Activated naive CD8-positive, alpha-beta T cell treated with anti-CD3 and anti-CD28 coated beads, Interleukin-2, amount 50 U/mL, for 24 hours (primary cell): ENCODE data around the gene MS4A1.
"Not testable (repeated sequence)": the region's sequence is repeated elsewhere in the genome, so short reads cannot be mapped to it uniquely, and the experiment has no call there.

Source experiments
- ATAC-seq: fragments of 150-1000 bp; cut with Tn5 transposase; one replicate; pipeline ENCODE4 v1.10.0; 2021
- DNase-seq: peaks from one replicate; pipeline ENCODE4 v3.0.0; 2021
- H3K27ac Mint-ChIP-seq: one replicate; pipeline ENCODE4 v1.8.0; 2021; ENCODE audit warnings: mild to moderate bottlenecking, mixed read lengths
- H3K27me3 Mint-ChIP-seq: one replicate; pipeline ENCODE4 v1.8.0; 2021; ENCODE audit warnings: mixed read lengths
- H3K36me3 Mint-ChIP-seq: one replicate; pipeline ENCODE4 v1.8.0; 2021; ENCODE audit warnings: low read depth, mixed read lengths
- H3K4me1 Mint-ChIP-seq: one replicate; pipeline ENCODE4 v1.8.0; 2021; ENCODE audit warnings: mixed read lengths
- H3K4me3 Mint-ChIP-seq: one replicate; pipeline ENCODE4 v1.8.0; 2021; ENCODE audit warnings: mild to moderate bottlenecking, moderate library complexity, mixed read lengths
- H3K9me3 Mint-ChIP-seq: one replicate; pipeline ENCODE4 v1.8.0; 2021; ENCODE audit warnings: mixed read lengths

The MS4A1 gene

GRCh38 chr11:60455531-60456042, at the start of gene MS4A1:
Gene MS4A1, plus strand, starts transcription at chr11:60455847. Its CDS starts 6,528 bp downstream, at chr11:60462375.
- peaks cover 4% of the 10 kb centered on the region for H3K27me3 Mint-ChIP-seq
- H3K4me1 Mint-ChIP-seq = peaks cover 11% of the 10 kb centered on the region
- H3K4me3 Mint-ChIP-seq = peak within 1 kb of the TSS; percentile 61

GRCh38 chr11:60420015-60420414, 35.6 kb upstream of the MS4A1 start:
- H3K36me3 Mint-ChIP-seq = no peaks in the 10 kb centered on the region
- no peak overlapping the region for H3K4me3 Mint-ChIP-seq
- no peak for DNase-seq
- peaks cover 6% of the 10 kb centered on the region for H3K9me3 Mint-ChIP-seq
- H3K27me3 Mint-ChIP-seq = peaks cover 15% of the 10 kb centered on the region
- ATAC-seq = no peak
- no peaks in the 10 kb centered on the region for H3K4me1 Mint-ChIP-seq
- no peak overlapping the region for H3K27ac Mint-ChIP-seq

More at GRCh38 chr11:60455531-60456042, at the start of gene MS4A1:
- Mint-ChIP-seq H3K9me3 (no peaks in the 10 kb centered on the region), H3K27ac (peak within 1 kb of the TSS; percentile 68), H3K36me3 (peaks cover 8% of the 10 kb centered on the region)
- peak; percentile 72 for ATAC-seq
- DNase-seq = no peak

DNA sequence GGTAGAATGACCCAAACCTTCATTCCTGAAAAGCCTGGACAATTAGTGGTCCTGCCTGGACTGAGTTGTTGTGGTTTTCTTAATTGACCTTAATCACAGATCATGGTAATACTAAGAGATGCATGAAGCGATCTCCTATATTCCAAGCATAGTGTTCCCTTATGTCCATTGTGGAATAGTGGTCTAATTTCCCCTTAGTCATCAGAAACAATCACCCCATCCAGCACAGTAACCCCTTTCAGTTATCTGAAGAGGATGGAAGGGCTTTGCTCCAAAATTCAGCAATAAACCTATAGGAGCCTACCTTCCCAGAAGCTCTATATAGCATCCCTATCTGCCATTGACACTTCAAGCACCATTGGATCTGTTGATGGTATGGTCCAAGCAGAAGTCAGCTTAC, 33.0 kb upstream of the MS4A1 start:
- no peaks in the 10 kb centered on the region for H3K4me1 Mint-ChIP-seq
- H3K9me3 Mint-ChIP-seq = peaks cover 6% of the 10 kb centered on the region
- no peak overlapping the region for H3K4me3 Mint-ChIP-seq
- H3K27me3 Mint-ChIP-seq = peaks cover 9% of the 10 kb centered on the region
- DNase-seq = no peak
- no peaks in the 10 kb centered on the region for H3K36me3 Mint-ChIP-seq
- no peak overlapping the region for H3K27ac Mint-ChIP-seq
- no peak for ATAC-seq

DNA sequence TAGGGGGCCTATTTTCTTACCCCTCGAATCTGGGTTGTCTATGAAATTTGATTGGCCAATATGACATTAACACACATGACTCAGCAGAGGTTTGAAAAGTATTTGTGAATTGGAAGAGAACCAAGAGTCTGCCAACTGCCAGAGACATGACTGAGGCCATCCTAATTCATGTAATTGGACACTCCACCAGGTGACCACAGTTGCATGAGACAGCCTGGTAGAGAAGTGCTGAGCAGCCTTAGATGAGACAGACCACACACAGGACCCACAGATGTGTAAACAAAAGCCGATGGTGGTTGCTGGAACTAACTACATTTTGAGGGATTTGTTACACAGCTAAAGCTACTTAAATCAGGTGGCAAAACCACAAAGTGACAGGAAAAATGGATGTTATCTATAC, 27.1 kb upstream of the MS4A1 start:
- ATAC-seq = peak; percentile 24
- Mint-ChIP-seq H3K27me3 (no peaks in the 10 kb centered on the region), H3K4me1 (no peaks in the 10 kb centered on the region), H3K4me3 (no peak overlapping the region), H3K36me3 (no peaks in the 10 kb centered on the region), H3K9me3 (no peaks in the 10 kb centered on the region), H3K27ac (no peak overlapping the region)
- DNase-seq = no peak

GRCh38 chr11:60429272-60429671, 26.4 kb upstream of the MS4A1 start, which contains the start of gene MS4A5:
Gene MS4A5, plus strand, starts transcription at chr11:60429572. Its CDS starts 103 bp downstream, at chr11:60429675.
- Mint-ChIP-seq H3K4me3 (no peak within 1 kb of the TSS), H3K36me3 (no peaks in the 10 kb centered on the region), H3K4me1 (no peaks in the 10 kb centered on the region), H3K9me3 (no peaks in the 10 kb centered on the region), H3K27me3 (no peaks in the 10 kb centered on the region), H3K27ac (no peak within 1 kb of the TSS)
- no peak for DNase-seq
- ATAC-seq = no peak

DNA sequence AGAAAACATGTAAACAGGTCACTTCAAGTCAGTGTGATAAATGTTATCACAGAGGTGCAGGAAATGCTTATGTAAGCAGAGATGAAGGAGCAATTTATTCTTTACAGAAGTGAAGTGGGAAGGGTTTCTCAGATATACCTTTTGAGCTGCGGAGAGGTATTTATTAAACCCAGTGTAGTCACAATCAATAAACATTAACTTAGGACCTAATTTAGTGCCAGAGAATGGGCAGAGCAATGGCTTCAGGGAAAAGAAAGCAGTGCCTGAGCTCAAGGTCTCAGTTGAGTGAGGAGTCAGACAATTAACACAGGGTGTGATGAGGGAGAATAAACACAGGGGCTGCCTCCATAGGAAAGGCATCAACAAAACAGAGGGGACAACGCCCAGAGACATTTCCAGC, 24.4 kb upstream of the MS4A1 start:
- H3K36me3 Mint-ChIP-seq = no peaks in the 10 kb centered on the region
- ATAC-seq = no peak
- no peaks in the 10 kb centered on the region for H3K4me1 Mint-ChIP-seq
- H3K4me3 Mint-ChIP-seq = no peak overlapping the region
- no peak for DNase-seq
- H3K27me3 Mint-ChIP-seq = no peaks in the 10 kb centered on the region
- no peaks in the 10 kb centered on the region for H3K9me3 Mint-ChIP-seq
- H3K27ac Mint-ChIP-seq = no peak overlapping the region

DNA sequence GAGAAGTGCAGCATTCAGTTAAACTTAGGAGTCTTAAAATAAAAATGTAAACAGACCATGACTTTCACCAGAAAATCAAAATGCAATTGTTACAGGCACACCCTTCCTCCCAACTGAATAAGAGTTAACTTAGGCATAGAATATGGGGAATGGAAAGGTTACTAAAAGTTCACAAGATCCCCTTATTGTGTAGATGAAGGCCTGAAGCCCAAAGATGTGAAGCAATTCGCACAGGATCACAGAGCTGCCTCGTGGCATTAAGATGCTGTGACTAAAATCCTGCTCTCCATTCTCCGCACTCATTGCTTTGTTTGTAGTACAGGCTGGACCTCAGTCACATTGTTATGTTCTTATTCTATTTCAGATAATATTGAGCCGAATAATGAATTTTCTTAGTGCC, 22.2 kb upstream of the MS4A1 start:
- Mint-ChIP-seq H3K4me1 (no peaks in the 10 kb centered on the region), H3K36me3 (no peaks in the 10 kb centered on the region), H3K27me3 (no peaks in the 10 kb centered on the region), H3K4me3 (no peak overlapping the region), H3K9me3 (no peaks in the 10 kb centered on the region), H3K27ac (no peak overlapping the region)
- ATAC-seq (no peak), DNase-seq (no peak)

GRCh38 chr11:60447070-60447469, 8.6 kb upstream of the MS4A1 start:
- no peak for DNase-seq
- no peaks in the 10 kb centered on the region for H3K9me3 Mint-ChIP-seq
- H3K27me3 Mint-ChIP-seq = no peaks in the 10 kb centered on the region
- H3K4me1 Mint-ChIP-seq = peaks cover 14% of the 10 kb centered on the region
- ATAC-seq = no peak
- H3K27ac Mint-ChIP-seq = no peak overlapping the region
- H3K4me3 Mint-ChIP-seq = no peak overlapping the region
- no peaks in the 10 kb centered on the region for H3K36me3 Mint-ChIP-seq

DNA sequence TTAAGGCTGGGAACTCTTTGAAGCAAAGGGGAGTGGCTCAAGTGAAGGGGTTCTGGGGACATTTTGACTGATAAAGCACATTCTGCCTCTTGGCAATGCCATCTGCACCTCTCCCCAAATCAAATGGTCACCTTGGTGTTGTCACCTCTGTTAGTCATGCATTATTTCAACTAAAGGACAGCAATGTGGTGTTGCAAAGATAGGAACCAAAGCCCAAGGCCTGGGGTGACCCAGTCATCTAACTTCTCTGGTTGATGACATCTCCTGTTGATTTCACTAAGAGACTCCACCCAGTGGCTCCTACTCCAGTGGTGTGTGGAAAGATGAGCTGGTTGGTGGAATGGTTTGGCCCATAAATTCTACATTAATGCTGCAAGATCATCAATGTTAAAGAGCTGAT, 7.8 kb upstream of the MS4A1 start:
- Mint-ChIP-seq H3K4me1 (peaks cover 12% of the 10 kb centered on the region), H3K4me3 (no peak overlapping the region), H3K27ac (no peak overlapping the region), H3K27me3 (no peaks in the 10 kb centered on the region), H3K9me3 (no peaks in the 10 kb centered on the region), H3K36me3 (no peaks in the 10 kb centered on the region)
- ATAC-seq = no peak
- DNase-seq = no peak

DNA sequence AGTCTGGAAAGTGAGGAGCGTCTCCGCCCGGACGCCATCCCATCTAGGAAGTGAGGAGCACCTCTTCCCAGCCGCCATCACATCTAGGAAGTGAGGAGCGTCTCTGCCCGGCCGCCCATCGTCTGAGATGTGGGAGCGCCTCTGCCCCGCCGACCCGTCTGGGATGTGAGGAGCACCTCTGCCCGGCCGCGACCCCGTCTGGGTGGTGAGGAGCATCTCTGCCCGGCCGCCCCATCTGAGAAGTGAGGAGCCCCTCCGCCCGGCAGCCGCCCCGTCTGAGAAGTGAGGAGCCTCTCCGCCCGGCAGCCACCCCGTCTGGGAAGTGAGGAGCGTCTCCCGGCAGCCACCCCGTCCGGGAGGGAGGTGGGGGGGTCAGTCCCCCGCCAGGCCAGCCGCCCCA, 4.5 kb upstream of the MS4A1 start:
- peaks cover 14% of the 10 kb centered on the region for H3K4me1 Mint-ChIP-seq
- not testable (repeated sequence) for H3K9me3 Mint-ChIP-seq, H3K4me3 Mint-ChIP-seq, DNase-seq, H3K27ac Mint-ChIP-seq, H3K36me3 Mint-ChIP-seq, H3K27me3 Mint-ChIP-seq, ATAC-seq

DNA sequence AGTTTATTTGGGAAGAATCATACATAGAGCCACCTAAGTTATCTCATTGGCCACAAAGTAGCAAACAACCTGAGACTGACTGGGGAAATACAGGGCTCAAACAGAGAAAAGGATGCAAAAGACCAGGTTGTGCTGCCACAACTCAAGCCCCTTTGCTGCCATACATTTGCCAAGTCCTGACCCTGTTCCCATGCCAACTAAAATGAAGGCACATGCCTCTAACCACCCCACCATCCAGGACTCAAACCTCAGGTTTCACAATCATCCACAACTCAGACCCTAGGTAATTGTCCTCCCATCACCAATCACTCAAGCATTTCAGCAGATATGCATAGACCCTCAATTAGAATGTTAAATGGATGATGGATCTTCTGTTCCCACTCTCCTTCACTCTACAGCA, 1.4 kb upstream of the MS4A1 start:
- H3K27me3 Mint-ChIP-seq = peaks cover 2% of the 10 kb centered on the region
- H3K9me3 Mint-ChIP-seq = no peaks in the 10 kb centered on the region
- ATAC-seq = no peak
- peaks cover 8% of the 10 kb centered on the region for H3K4me1 Mint-ChIP-seq
- DNase-seq = no peak
- H3K36me3 Mint-ChIP-seq = peaks cover 8% of the 10 kb centered on the region
- peak overlapping the region; percentile 32 for H3K27ac Mint-ChIP-seq
- H3K4me3 Mint-ChIP-seq = no peak overlapping the region

DNA sequence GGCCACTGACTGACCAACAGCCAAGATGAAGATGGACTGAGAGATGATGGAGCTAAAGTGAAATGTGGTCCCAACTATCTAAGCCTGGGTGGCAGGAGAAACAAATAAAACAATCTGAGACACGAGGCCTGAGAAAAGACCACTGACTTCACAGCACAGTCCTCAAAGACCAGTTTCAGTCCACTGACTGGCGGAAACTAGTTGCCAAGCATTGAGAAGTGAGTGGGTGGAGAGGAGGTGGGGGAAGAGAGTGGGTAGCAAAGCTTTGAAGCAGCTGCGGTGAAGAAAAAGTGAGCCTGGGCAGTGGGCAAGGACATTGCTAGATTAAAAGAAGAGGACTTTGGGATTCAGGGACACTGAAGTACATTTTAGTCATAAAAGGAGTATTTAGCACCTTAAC, 1.9 kb downstream of the MS4A1 start:
- Mint-ChIP-seq H3K4me1 (peaks cover 11% of the 10 kb centered on the region), H3K27ac (no peak overlapping the region), H3K9me3 (no peaks in the 10 kb centered on the region), H3K4me3 (peak overlapping the region; percentile 61), H3K36me3 (peaks cover 8% of the 10 kb centered on the region), H3K27me3 (peaks cover 4% of the 10 kb centered on the region)
- no peak for DNase-seq
- ATAC-seq = no peak

- Mint-ChIP-seq H3K4me1 (peaks cover 10% of the 10 kb centered on the region), H3K9me3 (no peaks in the 10 kb centered on the region), H3K27me3 (peaks cover 6% of the 10 kb centered on the region), H3K27ac (no peak overlapping the region), H3K36me3 (peaks cover 8% of the 10 kb centered on the region), H3K4me3 (peak overlapping the region; percentile 54)
- ATAC-seq = no peak
- DNase-seq = no peak
These were observed 3.7 kb downstream of the MS4A1 start for GRCh38 chr11:60459345-60459744.

DNA sequence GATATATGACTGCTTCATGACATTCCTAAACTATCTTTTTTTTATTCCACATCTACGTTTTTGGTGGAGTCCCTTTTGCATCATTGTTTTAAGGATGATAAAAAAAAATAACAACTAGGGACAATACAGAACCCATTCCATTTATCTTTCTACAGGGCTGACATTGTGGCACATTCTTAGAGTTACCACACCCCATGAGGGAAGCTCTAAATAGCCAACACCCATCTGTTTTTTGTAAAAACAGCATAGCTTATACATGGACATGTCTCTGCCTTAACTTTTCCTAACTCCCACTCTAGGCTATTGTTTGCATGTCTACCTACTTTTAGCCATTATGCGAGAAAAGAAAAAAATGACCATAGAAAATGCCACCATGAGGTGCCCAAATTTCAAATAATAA, 13.2 kb downstream of the MS4A1 start:
- no peak overlapping the region for H3K27ac Mint-ChIP-seq
- ATAC-seq = no peak
- no peaks in the 10 kb centered on the region for H3K36me3 Mint-ChIP-seq
- peaks cover 8% of the 10 kb centered on the region for H3K27me3 Mint-ChIP-seq
- H3K9me3 Mint-ChIP-seq = no peaks in the 10 kb centered on the region
- H3K4me3 Mint-ChIP-seq = no peak overlapping the region
- no peak for DNase-seq
- no peaks in the 10 kb centered on the region for H3K4me1 Mint-ChIP-seq

GRCh38 chr11:60469723-60470122, 14.1 kb downstream of the MS4A1 start:
- DNase-seq (no peak), ATAC-seq (no peak)
- Mint-ChIP-seq H3K27ac (no peak overlapping the region), H3K36me3 (no peaks in the 10 kb centered on the region), H3K4me1 (no peaks in the 10 kb centered on the region), H3K4me3 (no peak overlapping the region), H3K9me3 (no peaks in the 10 kb centered on the region), H3K27me3 (peaks cover 8% of the 10 kb centered on the region)

DNA sequence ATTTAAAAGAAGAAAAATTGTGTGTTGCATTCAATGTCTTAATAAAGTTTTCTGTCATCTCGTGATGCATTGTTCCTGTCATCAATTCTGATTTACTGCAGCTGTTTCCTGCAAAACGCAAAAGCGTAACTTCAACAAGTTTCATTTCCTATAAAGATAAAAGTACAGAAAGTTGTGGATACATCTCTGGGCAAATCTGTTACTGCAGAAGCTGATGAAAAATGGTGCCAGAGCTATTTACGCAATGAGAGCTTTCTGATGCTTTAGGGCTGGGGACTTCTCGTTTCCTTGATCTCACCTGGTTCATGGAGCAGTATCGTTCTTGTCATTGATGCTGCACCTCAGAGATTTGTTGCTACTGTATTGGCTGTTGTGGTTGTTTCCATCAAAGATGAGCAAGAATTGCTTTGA, 21.4 kb downstream of the MS4A1 start:
- Mint-ChIP-seq H3K36me3 (no peaks in the 10 kb centered on the region), H3K4me3 (no peak overlapping the region), H3K27me3 (peaks cover 11% of the 10 kb centered on the region), H3K9me3 (no peaks in the 10 kb centered on the region), H3K4me1 (peaks cover 2% of the 10 kb centered on the region), H3K27ac (no peak overlapping the region)
- ATAC-seq (no peak), DNase-seq (no peak)
